Measurements from ENCODE around the gene GCH1. TPM values are rescaled to one million over a fixed set of nuclear protein-coding genes. Genes with fewer than 3 reads are reported as not detected.

The GCH1 gene
- total RNA-seq, 1 experiment from 2014 or later: 16.7 TPM

DNA sequence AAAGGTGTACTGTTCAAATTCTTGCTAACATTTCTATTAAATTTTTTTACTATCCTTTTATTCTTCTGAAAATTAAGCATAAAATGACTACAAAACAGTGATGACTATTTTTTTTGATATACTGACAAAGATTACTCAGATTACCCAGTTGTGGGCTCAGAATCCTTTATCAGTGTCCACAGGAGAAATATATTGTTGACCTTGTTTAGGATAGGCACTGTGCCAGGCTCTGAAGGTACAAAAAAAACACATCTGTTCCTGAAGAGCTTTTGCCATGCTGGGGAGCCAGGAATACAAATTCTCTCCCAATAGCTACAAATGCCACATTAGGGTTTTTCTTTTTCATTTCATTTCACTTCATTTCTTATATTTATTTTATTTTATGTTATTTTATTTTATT, 26.9 kb upstream of the GCH1 start (continued):
- TF ChIP-seq, protein P1, sequence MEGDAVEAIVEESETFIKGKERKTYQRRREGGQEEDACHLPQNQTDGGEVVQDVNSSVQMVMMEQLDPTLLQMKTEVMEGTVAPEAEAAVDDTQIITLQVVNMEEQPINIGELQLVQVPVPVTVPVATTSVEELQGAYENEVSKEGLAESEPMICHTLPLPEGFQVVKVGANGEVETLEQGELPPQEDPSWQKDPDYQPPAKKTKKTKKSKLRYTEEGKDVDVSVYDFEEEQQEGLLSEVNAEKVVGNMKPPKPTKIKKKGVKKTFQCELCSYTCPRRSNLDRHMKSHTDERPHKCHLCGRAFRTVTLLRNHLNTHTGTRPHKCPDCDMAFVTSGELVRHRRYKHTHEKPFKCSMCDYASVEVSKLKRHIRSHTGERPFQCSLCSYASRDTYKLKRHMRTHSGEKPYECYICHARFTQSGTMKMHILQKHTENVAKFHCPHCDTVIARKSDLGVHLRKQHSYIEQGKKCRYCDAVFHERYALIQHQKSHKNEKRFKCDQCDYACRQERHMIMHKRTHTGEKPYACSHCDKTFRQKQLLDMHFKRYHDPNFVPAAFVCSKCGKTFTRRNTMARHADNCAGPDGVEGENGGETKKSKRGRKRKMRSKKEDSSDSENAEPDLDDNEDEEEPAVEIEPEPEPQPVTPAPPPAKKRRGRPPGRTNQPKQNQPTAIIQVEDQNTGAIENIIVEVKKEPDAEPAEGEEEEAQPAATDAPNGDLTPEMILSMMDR (IDR thresholded peaks at IDR 0.05 in 2 of 3, conservative IDR thresholded peaks at IDR 0.05 in 1 of 3; ENCODE audit: borderline replicate concordance in 1 of 3, insufficient read depth in 1 of 3, low read depth in 2 of 3, low read length in 2 of 3): no peak
- no peak for TF ChIP-seq POLR2AphosphoS5 (IDR thresholded peaks at IDR 0.05; ENCODE audit: low read depth, low read length)
- no peak for TF ChIP-seq YY1 (IDR thresholded peaks at IDR 0.05; ENCODE audit: extremely low read depth, insufficient replicate concordance, low read depth, low read length)
- no peak for TF ChIP-seq RAD21 (IDR thresholded peaks at IDR 0.05; ENCODE audit: low read depth)
- TF ChIP-seq, protein P2, sequence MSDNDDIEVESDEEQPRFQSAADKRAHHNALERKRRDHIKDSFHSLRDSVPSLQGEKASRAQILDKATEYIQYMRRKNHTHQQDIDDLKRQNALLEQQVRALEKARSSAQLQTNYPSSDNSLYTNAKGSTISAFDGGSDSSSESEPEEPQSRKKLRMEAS (IDR thresholded peaks at IDR 0.05): no peak
- TF ChIP-seq JUND (IDR thresholded peaks at IDR 0.05): no peak
- no peak for TF ChIP-seq ZNF274 (IDR thresholded peaks at IDR 0.05; ENCODE audit: low read depth, low read length)

DNA sequence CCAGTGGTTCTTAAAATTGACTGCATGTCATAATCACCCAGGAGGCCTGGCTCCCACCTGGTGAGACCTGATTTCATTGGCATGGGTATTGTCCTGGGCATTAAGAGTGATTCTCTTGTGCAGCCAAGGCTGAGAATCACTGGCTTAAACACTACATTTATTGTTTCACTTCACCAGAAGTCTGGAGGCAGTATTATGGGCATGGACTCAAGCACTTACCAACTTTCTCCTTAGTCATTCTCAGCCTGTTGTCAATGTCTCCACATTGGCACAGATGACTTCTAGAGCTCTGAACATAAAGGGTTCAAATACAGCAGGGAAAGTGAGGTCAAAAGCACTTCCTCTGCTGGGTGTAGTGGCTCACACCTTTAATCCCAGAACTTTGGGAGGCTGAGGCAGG, 25.6 kb upstream of the GCH1 start:
- intact Hi-C loops (cut with micrococcal nuclease): no loop called here
- POLR2A ChIA-PET: no interaction called here
- Histone ChIP-seq H3K9ac (ENCODE audit: low read length) (no peak overlapping the region), H2AFZ (ENCODE audit: low read depth, low read length, poor library complexity, severe bottlenecking) (no peak overlapping the region), H3K36me3 (ENCODE audit: control insufficient read depth in 1 of 2, insufficient read depth in 2 of 2, low read length in 2 of 2) (no peaks in the 10 kb centered on the region), H3K9me3 (ENCODE audit: control insufficient read depth in 1 of 2, insufficient read depth in 1 of 2, low read depth in 1 of 2, low read length in 2 of 2) (no peaks in the 10 kb centered on the region), H3K9me2 (ENCODE audit: insufficient read depth) (no peaks in the 10 kb centered on the region), H3K27ac (ENCODE audit: low read depth, low read length) (no peak overlapping the region), H3K4me1 (ENCODE audit: control insufficient read depth in 1 of 2, insufficient read depth in 2 of 2, low read length in 2 of 2) (no peaks in the 10 kb centered on the region), H4K20me1 (ENCODE audit: insufficient read depth) (no peaks in the 10 kb centered on the region), H3K79me2 (ENCODE audit: insufficient read depth, low read length) (no peaks in the 10 kb centered on the region), H3K4me3 (replicated peaks in 1 of 2; ENCODE audit: low read depth in 1 of 2, low read length in 2 of 2) (no peak overlapping the region), H3K27me3 (ENCODE audit: insufficient read depth, low read length) (no peaks in the 10 kb centered on the region), H3K4me2 (ENCODE audit: low read length) (no peak overlapping the region)
- RAD21 ChIA-PET (ENCODE audit: low non-redundant PET in 1 of 2, low total read pairs in 2 of 2, uncharacterized antibody in 2 of 2, unreplicated experiment in 2 of 2): no interaction called here
- DNase-seq (ENCODE audit: low read depth, low spot score) (no peak), ATAC-seq (no peak)
- CTCF ChIA-PET: no interaction called here
- TF ChIP-seq, protein P3, sequence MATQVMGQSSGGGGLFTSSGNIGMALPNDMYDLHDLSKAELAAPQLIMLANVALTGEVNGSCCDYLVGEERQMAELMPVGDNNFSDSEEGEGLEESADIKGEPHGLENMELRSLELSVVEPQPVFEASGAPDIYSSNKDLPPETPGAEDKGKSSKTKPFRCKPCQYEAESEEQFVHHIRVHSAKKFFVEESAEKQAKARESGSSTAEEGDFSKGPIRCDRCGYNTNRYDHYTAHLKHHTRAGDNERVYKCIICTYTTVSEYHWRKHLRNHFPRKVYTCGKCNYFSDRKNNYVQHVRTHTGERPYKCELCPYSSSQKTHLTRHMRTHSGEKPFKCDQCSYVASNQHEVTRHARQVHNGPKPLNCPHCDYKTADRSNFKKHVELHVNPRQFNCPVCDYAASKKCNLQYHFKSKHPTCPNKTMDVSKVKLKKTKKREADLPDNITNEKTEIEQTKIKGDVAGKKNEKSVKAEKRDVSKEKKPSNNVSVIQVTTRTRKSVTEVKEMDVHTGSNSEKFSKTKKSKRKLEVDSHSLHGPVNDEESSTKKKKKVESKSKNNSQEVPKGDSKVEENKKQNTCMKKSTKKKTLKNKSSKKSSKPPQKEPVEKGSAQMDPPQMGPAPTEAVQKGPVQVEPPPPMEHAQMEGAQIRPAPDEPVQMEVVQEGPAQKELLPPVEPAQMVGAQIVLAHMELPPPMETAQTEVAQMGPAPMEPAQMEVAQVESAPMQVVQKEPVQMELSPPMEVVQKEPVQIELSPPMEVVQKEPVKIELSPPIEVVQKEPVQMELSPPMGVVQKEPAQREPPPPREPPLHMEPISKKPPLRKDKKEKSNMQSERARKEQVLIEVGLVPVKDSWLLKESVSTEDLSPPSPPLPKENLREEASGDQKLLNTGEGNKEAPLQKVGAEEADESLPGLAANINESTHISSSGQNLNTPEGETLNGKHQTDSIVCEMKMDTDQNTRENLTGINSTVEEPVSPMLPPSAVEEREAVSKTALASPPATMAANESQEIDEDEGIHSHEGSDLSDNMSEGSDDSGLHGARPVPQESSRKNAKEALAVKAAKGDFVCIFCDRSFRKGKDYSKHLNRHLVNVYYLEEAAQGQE (IDR thresholded peaks at IDR 0.05; ENCODE audit: low read depth): no peak
- TF ChIP-seq RAD21 (IDR thresholded peaks at IDR 0.05; ENCODE audit: low read depth): no peak
- TF ChIP-seq EGR1 (IDR thresholded peaks at IDR 0.05; ENCODE audit: low read depth): no peak
- no peak for TF ChIP-seq CBX3 (IDR thresholded peaks at IDR 0.05; ENCODE audit: low read depth)
- TF ChIP-seq POLR2AphosphoS5 (IDR thresholded peaks at IDR 0.05; ENCODE audit: low read depth, low read length): no peak
- TF ChIP-seq, protein P1 (IDR thresholded peaks at IDR 0.05 in 2 of 3, conservative IDR thresholded peaks at IDR 0.05 in 1 of 3; ENCODE audit: borderline replicate concordance in 1 of 3, insufficient read depth in 1 of 3, low read depth in 2 of 3, low read length in 2 of 3): no peak
- no TSS peak for BruUV-seq (replicated peaks)
